Kidney (tissue), 14 donors: Measurements from ENCODE around the gene ZFPM1. TPM values are rescaled to one million over a fixed set of nuclear protein-coding genes. Genes with fewer than 3 reads are reported as not detected.
A peak's percentile ranks its signal among the peaks of the same experiment; 100 is the strongest.

ENCODE experiments used
- DNase-seq, 5 donors: peaks; one replicate each; pipeline ENCODE4 v3.0.0-alpha.2; 2013 to 2020
- FAIRE-seq: peaks from 2 replicates; lab custom pipeline; 2012; peaks lifted over from hg19 to GRCh38; lab: Jason Lieb, UNC
- H3K27ac ChIP-seq, 2 donors: one replicate each; pipeline ENCODE4 v1.7.0; 2013; ENCODE audit warnings: low read depth in 2 of 2, low read length in 2 of 2, inconsistent platforms in 1 of 2
- H3K27me3 ChIP-seq: one replicate; pipeline ENCODE4 v1.7.1; 2013; ENCODE audit warnings: low read length, inconsistent platforms; ENCODE audit not compliant: control insufficient read depth, insufficient read depth
- H3K36me3 ChIP-seq, 3 donors: one replicate each; pipeline versions ENCODE4 v1.7.0 to v1.7.1; 2013; ENCODE audit warnings: low read length in 3 of 3, control low read depth in 1 of 3, inconsistent platforms in 1 of 3; ENCODE audit not compliant: insufficient read depth in 3 of 3, control insufficient read depth in 2 of 3
- H3K4me1 ChIP-seq, 3 donors: one replicate each; pipeline versions ENCODE4 v1.7.0 to v1.7.1; 2013; ENCODE audit warnings: low read length in 3 of 3, inconsistent platforms in 1 of 3, low read depth in 1 of 3; ENCODE audit not compliant: control insufficient read depth in 2 of 3, insufficient read depth in 2 of 3
- H3K4me3 ChIP-seq, 3 donors: one replicate each; pipeline versions ENCODE4 v1.7.0 to v1.8.1; 2013; ENCODE audit warnings: low read length in 3 of 3, control low read depth in 1 of 3, inconsistent platforms in 1 of 3
- H3K9ac ChIP-seq, 3 donors: one replicate each; pipeline versions ENCODE4 v1.7.0 to v1.7.1; 2013; ENCODE audit warnings: low read length in 3 of 3, control low read depth in 1 of 3, inconsistent platforms in 1 of 3
- H3K9me3 ChIP-seq, 3 donors: one replicate each; pipeline versions ENCODE4 v1.7.0 to v1.7.1; 2013; ENCODE audit warnings: low read length in 3 of 3, control low read depth in 1 of 3, inconsistent platforms in 1 of 3; ENCODE audit not compliant: control insufficient read depth in 2 of 3, insufficient read depth in 1 of 3
- intact Hi-C: fragments of 100-400 bp; cut with DNase I; formaldehyde crosslinking; loops from one replicate; pipeline ENCODE4 v1.11.1; 2022
- polyA plus RNA-seq: library from polyadenylated mRNA; stranded (reverse); fragments of 350-450 nt; fragmentation: Illumina TruSeq; extraction: RNeasy Lipid Tissue Mini Kit (QIAGEN cat#74804); gene quantifications from one replicate; pipeline ENCODE4 v1.2.3, GENCODE V29; 2014; ENCODE audit warnings: low read depth, low replicate concordance; ENCODE audit not compliant: insufficient read depth
- total RNA-seq: library from RNA; stranded (reverse); fragmentation: NEBNext Ultra II Directional; extraction: Animal tissue kit (Norgen Biotek cat#: 25700); gene quantifications from one replicate; pipeline ENCODE4 v1.2.1, GENCODE V29; 2021
- TF ChIP-seq, protein P1 (sequence below): IDR thresholded peaks from 3 replicates; pipeline ENCODE4 v1.5.1; 2012; ENCODE audit warnings: mild to moderate bottlenecking, moderate library complexity, borderline replicate concordance; ENCODE audit not compliant: insufficient read depth; ENCODE audit errors: extremely low read depth
- donor health status: control.
- donor health status: control.
- donor health status: control.
- donor health status: control.
- donor health status: control.
- donor health status: DM: yes; HTN: yes; CAD: no.
- donor health status: Normal renal cell carcinoma (clear cell type).

Gene ZFPM1
- total and polyA plus RNA-seq, 2 donors from 2014 or later = 1.9 to 9.2 TPM

DNA sequence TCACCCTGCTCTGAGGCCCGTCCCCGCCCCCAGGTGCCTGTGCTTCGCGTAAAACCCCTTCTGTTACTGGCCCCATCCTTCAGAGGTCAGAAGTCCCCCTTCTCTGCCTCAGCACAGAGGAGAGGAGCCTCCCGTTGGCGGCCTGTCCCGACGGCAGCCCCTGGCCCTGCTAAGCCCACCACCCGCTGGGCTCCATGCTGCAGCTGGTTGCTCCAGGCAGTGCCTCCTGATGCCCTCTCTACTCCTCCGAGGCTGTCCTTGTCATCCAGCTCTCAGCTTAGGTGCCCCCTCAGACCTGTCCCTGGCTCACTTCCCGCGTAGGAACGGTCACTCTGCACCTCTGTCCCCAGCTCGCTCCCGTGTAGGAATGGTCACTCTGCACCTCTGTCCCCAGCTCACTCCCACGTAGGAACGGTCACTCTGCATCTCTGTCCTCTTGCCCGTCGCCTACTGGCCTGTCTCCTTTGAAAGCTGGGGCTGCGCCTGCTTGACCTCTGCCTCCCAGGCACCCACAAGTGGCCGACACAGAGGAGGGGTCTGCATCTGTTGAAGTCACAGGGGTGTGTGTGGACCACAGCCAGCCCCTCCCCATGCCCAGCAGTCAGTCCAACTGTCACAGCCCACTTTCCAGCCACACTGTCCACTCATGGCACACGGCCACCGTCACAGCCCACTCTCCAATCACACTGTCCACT lies 85.4 kb downstream of the ZFPM1 start:
- DNase-seq (peak in 1 of 5 donors; percentile 58), FAIRE-seq (no peak)
- H3K36me3 ChIP-seq = no peaks in the 10 kb centered on the region
- H3K27ac ChIP-seq = no peak overlapping the region
- peaks cover 5% of the 10 kb centered on the region for H3K27me3 ChIP-seq
- TF ChIP-seq, protein P1, sequence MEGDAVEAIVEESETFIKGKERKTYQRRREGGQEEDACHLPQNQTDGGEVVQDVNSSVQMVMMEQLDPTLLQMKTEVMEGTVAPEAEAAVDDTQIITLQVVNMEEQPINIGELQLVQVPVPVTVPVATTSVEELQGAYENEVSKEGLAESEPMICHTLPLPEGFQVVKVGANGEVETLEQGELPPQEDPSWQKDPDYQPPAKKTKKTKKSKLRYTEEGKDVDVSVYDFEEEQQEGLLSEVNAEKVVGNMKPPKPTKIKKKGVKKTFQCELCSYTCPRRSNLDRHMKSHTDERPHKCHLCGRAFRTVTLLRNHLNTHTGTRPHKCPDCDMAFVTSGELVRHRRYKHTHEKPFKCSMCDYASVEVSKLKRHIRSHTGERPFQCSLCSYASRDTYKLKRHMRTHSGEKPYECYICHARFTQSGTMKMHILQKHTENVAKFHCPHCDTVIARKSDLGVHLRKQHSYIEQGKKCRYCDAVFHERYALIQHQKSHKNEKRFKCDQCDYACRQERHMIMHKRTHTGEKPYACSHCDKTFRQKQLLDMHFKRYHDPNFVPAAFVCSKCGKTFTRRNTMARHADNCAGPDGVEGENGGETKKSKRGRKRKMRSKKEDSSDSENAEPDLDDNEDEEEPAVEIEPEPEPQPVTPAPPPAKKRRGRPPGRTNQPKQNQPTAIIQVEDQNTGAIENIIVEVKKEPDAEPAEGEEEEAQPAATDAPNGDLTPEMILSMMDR = no peak
- H3K4me3 ChIP-seq = no peak overlapping the region
- H3K4me1 ChIP-seq = peaks cover 0 to 9% (median 0%) of the 10 kb centered on the region in 3 donors
- no peak overlapping the region for H3K9ac ChIP-seq
- peaks cover 0 to 1% (median 0%) of the 10 kb centered on the region in 3 donors for H3K9me3 ChIP-seq
- intact Hi-C loops = no loop called here

DNA sequence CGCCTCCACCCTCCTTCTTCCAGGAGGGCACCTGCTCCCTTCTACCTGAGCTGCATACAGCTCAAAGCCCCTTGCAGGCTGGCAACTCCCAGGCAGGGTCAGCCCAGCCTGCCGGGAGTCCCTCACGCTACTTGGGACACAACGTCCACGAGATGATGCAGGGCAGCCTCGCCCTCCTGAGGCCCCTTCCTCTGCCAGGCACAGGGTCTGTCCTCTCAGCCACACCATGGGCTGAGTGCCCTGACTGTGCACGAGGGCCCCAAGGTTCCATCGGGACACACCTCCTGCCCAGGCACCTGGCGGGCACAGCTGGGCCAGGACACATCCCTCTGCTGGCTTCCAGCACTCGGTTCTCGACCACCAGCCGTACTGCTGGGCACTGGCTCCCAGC lies 86.2 kb downstream of the ZFPM1 start:
- H3K27ac ChIP-seq = no peak overlapping the region
- FAIRE-seq = no peak
- peaks cover 5% of the 10 kb centered on the region for H3K27me3 ChIP-seq
- intact Hi-C loops = no loop called here
- no peak overlapping the region for H3K9ac ChIP-seq
- no peak overlapping the region for H3K4me3 ChIP-seq
- H3K36me3 ChIP-seq = no peaks in the 10 kb centered on the region
- peaks cover 0 to 9% (median 0%) of the 10 kb centered on the region in 3 donors for H3K4me1 ChIP-seq
- peaks cover 0 to 4% (median 0%) of the 10 kb centered on the region in 3 donors for H3K9me3 ChIP-seq
- TF ChIP-seq, protein P1 = no peak
- DNase-seq = peak in 1 of 5 donors; percentile 62

DNA sequence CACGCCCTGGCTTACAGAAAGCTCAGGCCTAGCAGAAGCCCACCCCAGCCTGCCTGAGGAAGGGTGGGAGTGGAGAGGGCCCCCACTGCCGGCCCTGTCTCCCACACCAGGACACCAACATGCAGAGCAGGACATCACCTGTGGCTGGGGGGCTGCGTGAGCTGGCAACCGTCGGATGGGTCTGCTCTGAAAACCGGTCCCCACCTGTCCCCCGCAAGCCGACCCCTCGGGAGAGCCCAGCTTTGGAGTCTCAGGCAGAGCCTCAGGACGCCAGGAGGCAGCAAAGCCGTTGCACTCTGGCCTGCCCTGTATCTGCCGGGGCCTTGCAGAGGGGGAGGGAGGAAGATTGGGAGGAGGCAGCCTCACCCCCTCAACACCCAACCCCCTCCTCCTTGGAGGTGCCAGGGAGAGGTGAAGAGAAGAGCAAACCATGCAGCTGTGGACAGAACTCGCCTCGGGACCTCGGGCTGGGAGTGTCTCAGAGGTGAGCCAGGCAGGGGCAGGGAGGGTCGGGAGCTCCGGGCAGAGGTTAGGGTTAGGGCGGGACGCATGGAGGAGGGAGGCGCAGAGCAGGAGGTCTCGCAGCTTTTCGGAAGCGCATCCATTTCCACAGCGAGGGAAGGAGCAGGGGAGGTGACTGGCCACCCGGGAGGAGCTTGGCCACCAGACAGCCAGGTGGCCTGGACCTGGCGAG lies 86.7 kb downstream of the ZFPM1 start:
- intact Hi-C loops = no loop called here
- H3K27ac ChIP-seq = no peak overlapping the region
- FAIRE-seq (no peak), DNase-seq (peak in 1 of 5 donors; percentile 71)
- H3K27me3 ChIP-seq = peaks cover 5% of the 10 kb centered on the region
- H3K4me3 ChIP-seq = no peak overlapping the region
- peaks cover 0 to 8% (median 0%) of the 10 kb centered on the region in 3 donors for H3K4me1 ChIP-seq
- TF ChIP-seq, protein P1 = no peak
- no peak overlapping the region for H3K9ac ChIP-seq
- peaks cover 0 to 4% (median 0%) of the 10 kb centered on the region in 3 donors for H3K9me3 ChIP-seq
- no peaks in the 10 kb centered on the region for H3K36me3 ChIP-seq
